Liver (tissue), 9 donors: ENCODE results near the gene ASPG. TPM values are rescaled to one million over a fixed set of nuclear protein-coding genes. Genes with fewer than 3 reads are reported as not detected.

Experiments
- DNase-seq: peaks from one replicate; pipeline ENCODE4 v3.0.0-alpha.2; 2017; ENCODE audit warnings: low spot score
- H3K27ac ChIP-seq, 2 donors: one replicate each; pipeline ENCODE4 v1.7.0; 2013; ENCODE audit warnings: inconsistent platforms in 2 of 2, low read length in 2 of 2, control low read depth in 1 of 2, low read depth in 1 of 2, mild to moderate bottlenecking in 1 of 2
- H3K27me3 ChIP-seq, 4 donors: one replicate each; pipeline versions ENCODE4 v1.6.1 to v1.7.0; 2013; ENCODE audit warnings: low read length in 3 of 4, inconsistent platforms in 1 of 4, mild to moderate bottlenecking in 1 of 4, moderate library complexity in 1 of 4; ENCODE audit not compliant: control insufficient read depth in 4 of 4, insufficient read depth in 4 of 4
- H3K36me3 ChIP-seq, 4 donors: one replicate each; pipeline versions ENCODE4 v1.6.1 to v1.7.0; 2013; ENCODE audit warnings: low read length in 3 of 4, mild to moderate bottlenecking in 3 of 4, low read depth in 1 of 4, moderate library complexity in 1 of 4; ENCODE audit not compliant: control insufficient read depth in 4 of 4, insufficient read depth in 3 of 4
- H3K4me1 ChIP-seq, 4 donors: one replicate each; pipeline versions ENCODE4 v1.6.1 to v1.7.0; 2013; ENCODE audit warnings: low read length in 3 of 4, mild to moderate bottlenecking in 3 of 4, moderate library complexity in 1 of 4; ENCODE audit not compliant: control insufficient read depth in 4 of 4, insufficient read depth in 4 of 4
- H3K4me3 ChIP-seq, 3 donors: one replicate each; pipeline versions ENCODE4 v1.6.1 to v1.7.0; 2013; ENCODE audit warnings: low read length in 3 of 3, control low read depth in 1 of 3, low read depth in 1 of 3, mild to moderate bottlenecking in 1 of 3
- H3K9ac ChIP-seq, 2 donors: one replicate each; pipeline ENCODE4 v1.7.0; 2013; ENCODE audit warnings: low read length in 2 of 2, mild to moderate bottlenecking in 2 of 2, moderate library complexity in 2 of 2, control low read depth in 1 of 2, low read depth in 1 of 2
- H3K9me3 ChIP-seq, 4 donors: one replicate each; pipeline versions ENCODE4 v1.6.1 to v1.7.0; 2013; ENCODE audit warnings: low read length in 3 of 4; ENCODE audit not compliant: control insufficient read depth in 4 of 4
- EGR1 ChIP-seq, 2 donors: IDR thresholded peaks; 2 replicates each; pipeline ENCODE4 v1.6.1; 2016 to 2018; ENCODE audit warnings: antibody characterized with exemption in 2 of 2, low read depth in 2 of 2
- GABPA ChIP-seq, 2 donors: IDR thresholded peaks in 1 of 2; conservative IDR thresholded peaks in 1 of 2; 2 replicates each; pipeline ENCODE4 v1.6.1; 2016; ENCODE audit warnings: antibody characterized with exemption in 2 of 2, mild to moderate bottlenecking in 1 of 2, moderate library complexity in 1 of 2
- HNF4A ChIP-seq, 2 donors: conservative IDR thresholded peaks; 2 replicates each; pipeline ENCODE4 v1.6.1; 2016; ENCODE audit warnings: antibody characterized with exemption in 2 of 2, mild to moderate bottlenecking in 2 of 2
- HNF4G ChIP-seq: IDR thresholded peaks from 2 replicates; pipeline ENCODE4 v1.6.1; 2016; ENCODE audit warnings: antibody characterized with exemption
- JUND ChIP-seq, 2 donors: IDR thresholded peaks; 2 replicates each; pipeline ENCODE4 v1.6.1; 2016; ENCODE audit warnings: antibody characterized with exemption in 2 of 2
- MAX ChIP-seq: IDR thresholded peaks from 2 replicates; pipeline ENCODE4 v1.6.1; 2016; ENCODE audit warnings: antibody characterized with exemption
- NR2F2 ChIP-seq: IDR thresholded peaks from 2 replicates; pipeline ENCODE4 v1.6.1; 2016; ENCODE audit warnings: antibody characterized with exemption
- RAD21 ChIP-seq, 2 donors: IDR thresholded peaks; 2 replicates each; pipeline ENCODE4 v1.6.1; 2016; ENCODE audit warnings: antibody characterized with exemption in 2 of 2, mild to moderate bottlenecking in 2 of 2
- REST ChIP-seq: IDR thresholded peaks from 2 replicates; pipeline ENCODE4 v1.6.1; 2016; ENCODE audit warnings: antibody characterized with exemption, mild to moderate bottlenecking
- RXRA ChIP-seq, 2 donors: IDR thresholded peaks; 2 replicates each; pipeline ENCODE4 v1.6.1; 2017 to 2018; ENCODE audit warnings: antibody characterized with exemption in 2 of 2, mild to moderate bottlenecking in 1 of 2
- WGBS: extraction: QIAGEN DNeasy Blood & Tissue Kit; methylation state at CpG from one replicate; pipeline ENCODE4 v1.1.7; 2013; 5-methylcytosine and 5-hydroxymethylcytosine counted together
- polyA plus RNA-seq, 2 donors: library from polyadenylated mRNA; stranded (reverse) in 1 of 2; unstranded in 1 of 2; fragments of 200-250 nt in 1 of 2; fragments of >200 nt in 1 of 2; fragmentation: Nextera tagmentation in 1 of 2; extraction: Ambion mirVana in 1 of 2; gene quantifications; one replicate each; pipeline versions ENCODE4 v1.2.1 to v1.2.3, GENCODE V29; 2013 to 2015
- total RNA-seq, 2 donors: library from RNA; depleted of rRNA; stranded (reverse); fragments of >200 nt; gene quantifications; one replicate each; pipeline ENCODE4 v1.2.3, GENCODE V29; 2014
- TF ChIP-seq, protein P1 (sequence below): IDR thresholded peaks from 2 replicates; pipeline ENCODE4 v1.6.1; 2016; ENCODE audit warnings: antibody characterized with exemption
- TF ChIP-seq, protein P2 (sequence below): IDR thresholded peaks from 2 replicates; pipeline ENCODE4 v1.6.1; 2016; ENCODE audit warnings: antibody characterized with exemption
- TF ChIP-seq, protein P3 (sequence below): fragments of 150-350 bp; IDR thresholded peaks from 2 replicates; pipeline ENCODE4 v1.5.1; 2017; ENCODE audit warnings: improper control_type of control experiment, low read depth, low read length; ENCODE audit not compliant: missing input control
- donor health status: healthy.
- donor health status: healthy.
- donor health status: healthy.
- donor health status: healthy.
- donor health status: healthy.

Gene ASPG
- total and polyA plus RNA-seq, 4 donors: 42.4 to 158 (median 110) TPM

GRCh38 chr14:104113631-104114420, 28.3 kb downstream of the ASPG start (continued):
- TF ChIP-seq REST (no peak), NR2F2 (no peak)

GRCh38 chr14:104114421-104115130, 29.1 kb downstream of the ASPG start:
- Histone ChIP-seq H3K9ac (no peak overlapping the region), H3K4me1 (peaks cover 5 to 16% (median 10%) of the 10 kb centered on the region in 4 donors), H3K27ac (no peak overlapping the region), H3K36me3 (peaks cover 0 to 5% (median 1%) of the 10 kb centered on the region in 4 donors), H3K4me3 (no peak overlapping the region), H3K27me3 (no peaks in the 10 kb centered on the region), H3K9me3 (no peaks in the 10 kb centered on the region)
- TF ChIP-seq, protein P1, sequence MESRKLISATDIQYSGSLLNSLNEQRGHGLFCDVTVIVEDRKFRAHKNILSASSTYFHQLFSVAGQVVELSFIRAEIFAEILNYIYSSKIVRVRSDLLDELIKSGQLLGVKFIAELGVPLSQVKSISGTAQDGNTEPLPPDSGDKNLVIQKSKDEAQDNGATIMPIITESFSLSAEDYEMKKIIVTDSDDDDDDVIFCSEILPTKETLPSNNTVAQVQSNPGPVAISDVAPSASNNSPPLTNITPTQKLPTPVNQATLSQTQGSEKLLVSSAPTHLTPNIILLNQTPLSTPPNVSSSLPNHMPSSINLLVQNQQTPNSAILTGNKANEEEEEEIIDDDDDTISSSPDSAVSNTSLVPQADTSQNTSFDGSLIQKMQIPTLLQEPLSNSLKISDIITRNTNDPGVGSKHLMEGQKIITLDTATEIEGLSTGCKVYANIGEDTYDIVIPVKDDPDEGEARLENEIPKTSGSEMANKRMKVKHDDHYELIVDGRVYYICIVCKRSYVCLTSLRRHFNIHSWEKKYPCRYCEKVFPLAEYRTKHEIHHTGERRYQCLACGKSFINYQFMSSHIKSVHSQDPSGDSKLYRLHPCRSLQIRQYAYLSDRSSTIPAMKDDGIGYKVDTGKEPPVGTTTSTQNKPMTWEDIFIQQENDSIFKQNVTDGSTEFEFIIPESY: no peak
- TF ChIP-seq RAD21 (IDR thresholded peaks at IDR 0.05): no peak
- TF ChIP-seq HNF4G: no peak
- TF ChIP-seq NR2F2: no peak
- TF ChIP-seq, protein P2, sequence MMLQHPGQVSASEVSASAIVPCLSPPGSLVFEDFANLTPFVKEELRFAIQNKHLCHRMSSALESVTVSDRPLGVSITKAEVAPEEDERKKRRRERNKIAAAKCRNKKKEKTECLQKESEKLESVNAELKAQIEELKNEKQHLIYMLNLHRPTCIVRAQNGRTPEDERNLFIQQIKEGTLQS: no peak
- TF ChIP-seq HNF4A (conservative IDR thresholded peaks at IDR 0.05): no peak
- no peak for TF ChIP-seq EGR1 (IDR thresholded peaks at IDR 0.05; ENCODE audit: low read depth in 2 of 2)
- TF ChIP-seq RXRA (IDR thresholded peaks at IDR 0.05): no peak
- TF ChIP-seq, protein P3, sequence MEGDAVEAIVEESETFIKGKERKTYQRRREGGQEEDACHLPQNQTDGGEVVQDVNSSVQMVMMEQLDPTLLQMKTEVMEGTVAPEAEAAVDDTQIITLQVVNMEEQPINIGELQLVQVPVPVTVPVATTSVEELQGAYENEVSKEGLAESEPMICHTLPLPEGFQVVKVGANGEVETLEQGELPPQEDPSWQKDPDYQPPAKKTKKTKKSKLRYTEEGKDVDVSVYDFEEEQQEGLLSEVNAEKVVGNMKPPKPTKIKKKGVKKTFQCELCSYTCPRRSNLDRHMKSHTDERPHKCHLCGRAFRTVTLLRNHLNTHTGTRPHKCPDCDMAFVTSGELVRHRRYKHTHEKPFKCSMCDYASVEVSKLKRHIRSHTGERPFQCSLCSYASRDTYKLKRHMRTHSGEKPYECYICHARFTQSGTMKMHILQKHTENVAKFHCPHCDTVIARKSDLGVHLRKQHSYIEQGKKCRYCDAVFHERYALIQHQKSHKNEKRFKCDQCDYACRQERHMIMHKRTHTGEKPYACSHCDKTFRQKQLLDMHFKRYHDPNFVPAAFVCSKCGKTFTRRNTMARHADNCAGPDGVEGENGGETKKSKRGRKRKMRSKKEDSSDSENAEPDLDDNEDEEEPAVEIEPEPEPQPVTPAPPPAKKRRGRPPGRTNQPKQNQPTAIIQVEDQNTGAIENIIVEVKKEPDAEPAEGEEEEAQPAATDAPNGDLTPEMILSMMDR: no peak
- no peak for TF ChIP-seq REST
- TF ChIP-seq MAX: no peak
- no peak for TF ChIP-seq JUND (IDR thresholded peaks at IDR 0.05)
- no peak for TF ChIP-seq GABPA (IDR thresholded peaks at IDR 0.05 in 1 of 2, conservative IDR thresholded peaks at IDR 0.05 in 1 of 2)
- WGBS: 89% methylated on average over 26 of the region's 26 CpGs
- DNase-seq: no peak
